DMS 273 (cell line): ENCODE results near the gene MPDZ.

Experiments
- DNase-seq: peaks from one replicate; lab custom pipeline; 2025; ENCODE audit not compliant: unreplicated experiment; lab: John Stamatoyannopoulos, UW

MPDZ gene

DNA sequence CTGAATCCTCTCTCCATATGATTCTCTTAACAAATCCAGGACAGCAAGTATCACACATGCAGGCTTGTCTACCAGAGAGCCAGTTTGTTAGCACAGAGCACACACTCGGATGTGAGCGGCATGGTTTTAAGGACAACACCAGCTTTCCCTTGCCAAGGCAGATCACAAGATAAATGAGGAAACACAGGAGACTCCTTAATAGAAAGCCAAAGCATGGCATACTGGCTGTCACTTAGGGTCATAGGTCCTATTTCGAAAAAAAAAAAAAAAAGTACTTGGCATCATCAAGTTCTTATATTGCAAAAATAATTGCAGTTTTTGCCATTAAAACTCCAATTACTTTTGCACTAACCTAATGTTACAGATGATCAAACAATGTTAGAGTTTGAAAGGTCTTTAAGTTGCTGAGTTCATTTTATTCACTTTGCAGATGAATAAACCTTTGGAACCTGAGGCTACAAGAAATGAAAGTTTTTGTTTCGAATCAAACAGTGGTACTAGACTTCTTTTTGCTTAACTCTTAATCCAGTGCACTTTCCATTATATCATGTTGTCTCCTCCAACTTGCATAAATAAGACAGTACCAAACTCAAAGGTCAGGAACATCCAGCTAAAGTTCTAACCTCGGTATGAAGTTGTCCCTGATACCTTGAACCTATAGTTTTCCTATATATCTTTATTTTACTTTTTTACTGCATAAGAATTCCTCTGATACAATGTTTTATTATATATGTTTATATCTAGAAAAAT is 138.5 kb downstream of the MPDZ start:
- DNase-seq, result no peak

DNA sequence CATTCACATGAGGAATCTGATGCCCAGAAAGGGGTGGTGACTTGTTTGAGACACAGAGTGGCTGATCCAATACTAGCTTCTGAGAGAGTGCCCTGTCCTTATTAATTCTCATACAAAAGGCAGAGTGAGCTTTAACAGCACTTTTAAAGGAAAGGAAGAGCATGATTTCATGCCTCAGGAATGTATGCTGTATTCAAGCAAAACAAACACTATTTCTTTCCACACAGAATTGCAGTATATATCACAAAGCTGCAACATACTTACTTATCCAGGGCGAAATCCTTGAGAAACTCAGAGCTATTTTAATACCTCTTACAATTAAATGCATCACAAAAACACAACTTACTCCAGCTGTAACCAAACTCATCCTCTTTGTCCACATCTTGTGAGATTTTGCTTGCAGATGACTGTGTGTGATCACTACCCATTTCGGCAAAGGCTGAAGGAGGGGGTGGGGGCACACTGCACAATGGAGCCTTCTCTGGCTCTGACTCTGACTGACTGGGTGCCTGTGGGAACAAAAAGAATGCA is 139.8 kb downstream of the MPDZ start:
- no peak for DNase-seq

DNA sequence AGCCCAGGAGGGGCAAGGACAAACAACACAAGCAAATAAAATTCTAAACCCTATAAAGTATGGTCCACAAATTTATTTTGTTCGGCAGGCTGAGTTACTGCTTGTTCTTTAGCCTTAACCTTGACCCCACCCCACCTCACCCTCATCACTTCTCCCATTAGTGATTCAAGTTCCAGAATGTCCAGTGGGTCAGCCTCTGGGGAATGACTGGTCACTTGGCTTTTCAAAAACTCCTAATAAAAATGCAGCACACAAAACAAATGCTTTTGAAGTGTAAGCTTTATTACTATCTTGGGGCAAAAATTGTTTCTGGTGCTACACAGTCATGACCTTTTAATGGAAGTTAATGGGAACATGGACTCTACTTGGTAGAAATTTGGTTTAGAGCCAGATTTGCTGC is 142.1 kb downstream of the MPDZ start:
- DNase-seq, result no peak

DNA sequence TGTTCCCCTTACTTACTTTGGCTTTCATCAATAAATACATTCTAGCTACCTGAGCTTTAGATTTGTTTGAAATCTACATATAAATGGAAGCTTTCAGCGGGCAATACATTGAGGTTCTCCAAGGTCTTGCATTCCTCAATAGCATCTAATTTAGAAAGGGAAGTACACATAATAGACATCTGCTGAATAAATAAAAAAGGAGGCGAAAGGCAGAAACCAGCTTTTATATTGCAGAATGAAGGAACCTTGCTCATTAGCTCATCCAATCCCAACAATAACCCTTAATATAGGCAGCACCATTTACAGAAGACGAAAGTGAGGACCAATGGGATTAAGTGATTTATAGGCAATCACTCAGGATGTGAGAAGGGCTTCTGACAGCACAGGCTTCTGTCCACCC is 147.5 kb downstream of the MPDZ start:
- DNase-seq, result no peak

DNA sequence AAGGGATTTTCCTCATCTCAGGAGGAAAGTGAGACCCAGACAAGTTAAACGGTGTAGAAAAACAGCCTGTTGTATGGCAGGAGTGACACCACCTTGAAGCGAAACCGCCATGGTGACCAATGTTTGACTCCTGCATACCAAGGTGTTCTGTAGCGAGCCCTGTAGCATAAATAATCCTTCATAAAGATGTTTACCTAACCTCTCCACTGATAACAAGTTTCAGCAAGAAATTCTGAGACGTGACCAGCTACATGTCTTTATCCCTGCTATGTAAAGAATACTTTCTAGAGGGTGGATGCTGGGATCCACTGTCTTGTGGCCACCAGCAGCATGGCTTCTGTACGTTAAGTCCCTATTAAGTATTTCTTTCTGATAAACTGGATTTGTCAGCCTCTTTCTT is 148.1 kb downstream of the MPDZ start:
- no peak for DNase-seq

DNA sequence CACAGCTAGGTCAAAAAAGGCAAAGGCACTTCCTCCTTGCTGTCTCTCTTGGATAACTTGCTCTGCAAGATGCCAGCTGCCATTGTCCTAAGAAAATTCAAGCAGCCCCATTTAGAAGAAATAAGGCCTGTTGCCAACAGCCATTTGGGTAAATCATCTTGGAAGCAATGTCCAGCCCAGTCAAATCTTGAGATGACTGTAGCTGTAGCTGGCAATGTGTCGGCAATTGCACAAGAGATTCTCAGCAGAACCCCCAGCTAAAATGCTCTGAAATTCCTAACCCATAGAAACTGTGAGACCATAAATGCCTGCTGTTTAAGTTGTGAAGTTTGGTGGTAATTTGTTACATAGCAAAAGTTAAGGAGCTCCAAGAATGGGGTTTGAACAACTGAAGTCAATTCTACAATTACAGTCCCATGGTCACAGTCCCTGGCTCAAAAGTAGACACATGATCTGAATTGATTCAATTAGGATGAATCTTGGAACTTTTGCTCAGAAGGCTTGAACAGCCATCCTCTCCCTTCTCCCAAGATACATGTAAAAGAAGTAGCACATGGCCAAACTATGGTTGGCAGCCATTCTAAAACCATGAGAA is 151.1 kb downstream of the MPDZ start:
- DNase-seq, result no peak

DNA sequence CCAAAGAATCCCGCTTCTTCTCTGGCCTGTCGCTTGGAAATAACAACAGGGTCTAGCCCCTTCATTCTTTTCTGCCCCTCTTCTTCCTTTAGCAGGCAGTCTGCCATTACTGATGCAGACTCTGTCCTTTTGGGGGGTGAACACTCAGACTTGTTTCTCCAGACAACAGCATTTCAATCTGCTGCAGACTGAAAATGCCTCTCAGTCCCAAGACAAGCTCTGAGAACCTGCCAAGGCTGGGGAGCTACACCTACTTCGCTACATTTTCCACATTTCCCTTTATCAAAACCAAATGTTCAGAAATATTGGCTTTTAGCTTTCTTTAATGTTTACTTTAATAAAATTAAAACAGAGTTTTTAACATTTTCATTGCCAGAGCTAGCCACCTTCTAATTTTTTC is 152.4 kb downstream of the MPDZ start:
- no peak for DNase-seq

DNA sequence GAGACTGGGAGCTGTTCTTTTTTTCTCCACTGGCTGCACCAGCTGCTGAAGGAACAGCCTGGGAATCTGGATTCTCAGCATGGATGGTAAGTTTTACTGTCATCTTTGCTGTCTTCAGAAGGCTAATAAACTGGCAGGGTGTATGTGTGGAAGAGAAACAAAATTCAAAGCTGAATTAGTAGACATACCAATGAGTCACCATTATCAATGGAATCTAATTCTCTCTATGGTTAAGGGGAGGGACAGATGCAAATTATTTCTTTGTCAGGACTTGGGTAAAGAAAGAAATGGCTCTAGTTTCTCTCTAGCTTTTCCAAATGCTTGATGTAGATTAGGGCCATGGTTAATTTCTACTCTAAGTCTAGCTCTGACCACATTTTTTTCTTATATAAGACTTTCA is 154.2 kb downstream of the MPDZ start:
- no peak for DNase-seq

DNA sequence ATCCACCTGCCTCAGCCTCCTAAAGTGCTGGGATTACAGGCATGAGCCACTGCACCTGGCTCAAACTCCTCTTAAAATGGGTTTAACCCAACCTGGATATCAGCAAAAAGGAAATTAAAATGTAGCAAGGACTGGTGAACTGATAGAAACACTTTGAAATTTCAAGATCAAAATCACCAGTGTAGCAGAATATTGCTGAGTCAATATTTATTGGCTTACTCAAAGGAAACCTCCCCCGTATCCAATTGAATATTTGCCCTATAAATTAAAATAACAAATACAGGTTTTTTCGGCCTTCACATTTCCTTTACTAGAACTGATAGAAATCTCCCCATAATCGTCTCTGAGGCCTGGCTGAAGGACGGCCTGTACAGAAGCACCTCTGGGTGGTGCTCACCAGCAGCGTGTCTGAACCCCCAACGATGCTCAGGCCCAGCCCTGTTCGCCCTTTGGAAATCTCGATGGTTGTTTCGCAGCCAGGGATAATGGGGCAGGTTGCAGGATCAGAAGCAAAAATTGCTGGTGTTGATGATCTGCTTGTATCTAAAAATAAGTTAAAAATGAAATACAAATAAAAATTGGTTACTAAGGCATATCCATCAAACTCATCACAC is 156.6 kb downstream of the MPDZ start:
- no peak for DNase-seq

GRCh38 chr9:13118313-13118712 is 161.2 kb downstream of the MPDZ start:
- no peak for DNase-seq

GRCh38 chr9:13116292-13116691 is 163.2 kb downstream of the MPDZ start:
- no peak for DNase-seq

DNA sequence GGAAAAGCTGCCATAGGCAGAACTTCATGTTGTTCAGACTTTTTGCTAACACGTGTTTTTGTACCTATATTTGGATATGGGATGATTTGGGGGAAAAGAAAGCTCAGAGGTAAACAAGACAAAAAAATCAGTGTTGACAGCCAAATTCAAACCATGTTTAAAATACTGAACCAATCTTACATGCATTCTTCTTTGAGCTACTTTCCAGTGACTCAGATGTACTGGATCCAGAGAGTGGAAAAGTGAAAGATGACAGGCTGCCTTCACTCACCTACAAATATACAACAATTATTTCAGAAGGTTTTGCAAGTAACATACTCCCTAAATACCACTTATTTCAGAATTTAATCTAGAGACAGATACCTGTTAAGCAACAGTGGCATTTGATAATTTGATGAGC is 165.7 kb downstream of the MPDZ start:
- no peak for DNase-seq

- peak; percentile 56 for DNase-seq
Observed at GRCh38 chr9:13113216-13113615, 166.3 kb downstream of the MPDZ start.

DNA sequence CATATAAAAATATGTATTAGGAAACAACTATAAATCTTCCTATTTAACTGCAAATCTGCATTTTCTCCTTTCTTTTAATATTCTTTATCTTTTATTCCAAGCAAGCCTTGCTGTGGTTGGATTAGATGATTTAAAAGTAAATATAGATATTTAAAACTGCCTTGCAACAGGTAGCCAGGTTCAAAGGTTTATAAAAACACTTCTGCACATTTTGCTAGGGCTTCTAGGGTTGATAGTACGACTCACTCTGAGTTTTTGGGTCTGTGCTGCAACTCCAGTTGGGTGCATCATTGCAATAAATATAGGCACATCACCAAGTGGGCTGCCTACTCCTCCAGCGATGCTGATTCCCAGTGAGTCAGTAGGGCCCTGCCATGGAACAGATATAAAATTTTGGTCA is 167.7 kb downstream of the MPDZ start:
- no peak for DNase-seq

GRCh38 chr9:13110766-13111417 is 168.6 kb downstream of the MPDZ start:
- DNase-seq, result peak; percentile 91

DNA sequence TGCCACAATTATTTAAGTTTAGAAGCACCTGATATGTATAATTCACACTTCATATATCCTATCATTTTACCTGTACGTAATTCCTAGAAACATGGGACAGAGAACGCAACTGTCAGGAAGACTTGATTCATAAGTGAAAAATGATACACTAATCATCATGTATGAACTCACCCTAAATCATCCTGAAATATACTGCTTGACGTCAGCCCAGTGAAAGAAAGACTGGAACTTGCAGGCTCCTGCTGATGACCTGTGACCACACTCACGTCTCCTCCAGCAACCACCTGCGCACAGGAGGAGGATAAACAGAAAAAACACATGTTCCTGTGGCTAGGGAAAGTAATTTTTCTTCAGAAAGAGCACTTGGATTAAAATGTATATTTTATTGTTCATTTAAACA is 169.7 kb downstream of the MPDZ start:
- peak; percentile 60 for DNase-seq

DNA sequence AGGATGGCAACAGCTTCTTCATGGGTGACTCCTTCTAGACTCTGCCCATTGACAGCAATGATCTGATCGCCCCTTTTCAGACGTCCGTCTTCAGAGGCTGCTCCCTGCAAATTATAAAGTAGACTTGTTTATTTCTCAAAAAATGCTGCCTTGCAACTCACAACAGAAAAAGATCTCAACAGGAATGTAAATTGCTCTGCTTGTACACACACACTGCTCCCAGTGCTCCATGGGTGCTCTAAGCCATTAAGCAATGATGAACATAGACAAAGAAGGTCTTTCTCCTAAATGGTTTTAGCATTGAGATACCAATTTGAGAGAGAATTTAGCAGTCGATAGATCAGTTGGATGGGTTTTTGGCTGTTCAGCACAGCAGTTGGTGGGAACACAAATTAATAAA is 172.5 kb downstream of the MPDZ start:
- peak; percentile 34 for DNase-seq

DNA sequence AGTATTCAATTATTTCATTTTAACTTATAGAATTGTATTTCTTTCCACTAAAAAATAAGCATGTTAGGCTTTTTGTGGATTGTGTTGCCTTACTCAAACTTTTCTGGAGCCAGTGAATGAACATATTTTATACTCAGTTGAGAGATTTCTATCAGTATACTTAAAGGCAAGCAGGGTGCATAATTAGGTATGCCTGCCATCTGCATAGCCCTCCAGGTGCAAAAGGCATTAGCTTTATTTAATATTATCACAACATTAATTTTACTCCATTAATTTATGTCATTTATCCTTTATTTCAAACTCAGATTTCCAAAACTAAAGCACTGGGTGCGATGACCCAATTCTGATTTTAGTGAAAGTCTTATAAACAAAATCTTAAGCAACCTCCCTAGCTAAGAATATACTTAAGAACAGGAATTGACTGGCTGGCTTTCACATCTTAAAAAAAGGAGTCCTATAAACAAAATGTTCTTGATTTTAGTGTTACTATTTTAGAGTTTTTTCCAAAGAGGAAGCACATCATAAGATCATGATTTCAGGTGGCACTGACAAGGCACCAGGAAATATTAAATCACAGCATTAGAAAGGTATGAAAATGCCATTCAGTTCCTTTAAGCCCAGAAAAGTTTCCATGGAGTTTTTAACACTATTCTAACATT is 178.4 kb downstream of the MPDZ start:
- DNase-seq, result peak; percentile 56

GRCh38 chr9:13095056-13095455 is 184.4 kb downstream of the MPDZ start:
- no peak for DNase-seq

DNA sequence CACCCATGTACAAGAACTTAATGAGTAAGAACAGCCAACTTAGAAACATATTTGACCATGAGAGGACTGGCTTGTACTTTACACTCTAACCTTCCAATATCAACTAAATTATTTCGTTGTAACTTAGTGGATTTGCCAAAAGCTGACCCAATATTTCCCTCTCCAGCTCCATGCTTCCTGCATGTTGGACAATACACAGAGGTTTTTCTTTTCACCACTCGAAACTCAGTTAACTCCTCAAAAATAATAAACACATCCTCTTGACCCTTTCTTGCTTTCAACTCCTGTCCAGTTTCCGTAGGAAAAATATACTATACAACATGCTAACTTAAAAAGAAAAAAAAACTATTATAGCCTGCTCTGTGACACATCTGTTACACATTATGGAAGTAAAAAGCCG is 188.9 kb downstream of the MPDZ start:
- DNase-seq, result no peak

- DNase-seq, result no peak
Observed at GRCh38 chr9:13089666-13090065, 189.8 kb downstream of the MPDZ start.
